Measurements from ENCODE around the gene MCTP1. TPM values are rescaled to one million over a fixed set of nuclear protein-coding genes. Genes with fewer than 3 reads are reported as not detected.
A peak's percentile ranks its signal among the peaks of the same experiment; 100 is the strongest.

The MCTP1 gene
- total and polyA plus RNA-seq, 2 of the 13 experiments (the other 11 are each of a cell fraction or from before 2014, with no cell fraction given): 0.15 to 0.48 TPM

DNA sequence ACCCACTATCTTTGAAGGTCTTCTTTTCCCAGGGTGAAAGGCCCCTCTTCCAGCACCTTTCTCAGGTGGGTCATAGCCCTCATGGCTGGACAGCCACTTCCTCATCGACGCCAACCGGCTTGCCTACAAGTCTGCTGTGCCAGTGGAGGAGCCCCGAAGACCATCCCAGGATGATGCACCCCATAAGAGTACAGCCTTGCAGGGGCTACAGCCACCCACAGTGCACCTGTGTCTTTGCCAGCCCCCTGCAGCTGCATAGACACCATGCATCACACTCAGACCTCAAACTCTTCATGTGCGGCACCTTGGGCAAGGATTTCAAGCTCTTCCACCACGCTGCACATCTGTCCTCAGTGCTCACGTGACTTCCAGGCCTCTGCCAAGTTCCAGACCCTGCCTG, 493.1 kb downstream of the MCTP1 start:
- CTCF ChIA-PET (ENCODE audit: low intra/inter-chr PET ratio, low total read pairs): no interaction called here
- no peak for TF ChIP-seq TAF15 (IDR thresholded peaks at IDR 0.05; ENCODE audit: low read depth, low read length, poor library complexity, severe bottlenecking)
- WGBS (ENCODE audit: low lambda C conversion rate): 62% methylated on average over 7 of the region's 7 CpGs

DNA sequence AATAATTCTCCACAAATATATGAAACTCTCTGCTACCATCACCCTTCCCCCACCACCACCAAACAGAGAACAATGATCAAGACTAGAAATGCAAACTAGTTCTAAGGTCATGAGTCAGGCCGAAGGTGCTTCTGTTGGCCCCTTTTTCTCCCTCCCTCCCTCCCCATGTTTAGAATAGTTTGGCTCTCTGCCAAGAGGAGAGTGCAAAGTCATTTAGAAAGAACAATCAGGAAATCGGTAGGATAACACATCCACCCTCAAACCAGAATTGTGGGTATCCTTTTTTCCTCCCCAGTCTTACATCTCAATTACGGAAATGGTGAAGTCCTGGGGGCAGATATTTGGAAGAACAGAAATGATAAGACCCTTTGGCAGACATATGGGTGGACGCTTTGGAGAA, 496.4 kb downstream of the MCTP1 start:
- ATAC-seq: no peak
- H3K9me3 ChIP-seq (ENCODE audit: low read length): no peaks in the 10 kb centered on the region
- no peak overlapping the region for H2AFZ ChIP-seq (ENCODE audit: low read length)
- in situ Hi-C loops (cut with HindIII; ENCODE audit: extremely low pct_ligation_motif_present, low pct_unique_long_range_greater_than_20kb) (no loop called here), intact Hi-C loops (cut with micrococcal nuclease; ENCODE audit: unreplicated experiment) (no loop called here)
- no peak overlapping the region for H3K27ac ChIP-seq (ENCODE audit: extremely low read length, insufficient read depth, low read length)
- WGBS (ENCODE audit: low lambda C conversion rate): 38% methylated on average over 4 of the region's 4 CpGs
- CTCF ChIA-PET (ENCODE audit: low intra/inter-chr PET ratio, low total read pairs): no interaction called here
- no peaks in the 10 kb centered on the region for H3K27me3 ChIP-seq (ENCODE audit: control insufficient read depth in 1 of 2, insufficient read depth in 2 of 2, low read length in 2 of 2)
- no peaks in the 10 kb centered on the region for H3K79me2 ChIP-seq (ENCODE audit: insufficient read depth, low read length)
- peak; percentile 8 for DNase-seq (ENCODE audit: low spot score)
- H3K4me3 ChIP-seq (replicated peaks in 1 of 3; ENCODE audit: insufficient read depth in 1 of 3, low read depth in 2 of 3, low read length in 3 of 3): no peak overlapping the region
- POLR2A ChIA-PET: no interaction called here
- H4K20me1 ChIP-seq (ENCODE audit: insufficient read depth, low read length): no peaks in the 10 kb centered on the region
- peaks cover 9% of the 10 kb centered on the region for H3K4me1 ChIP-seq (ENCODE audit: insufficient read depth, low read length)
- TF ChIP-seq LCORL (IDR thresholded peaks at IDR 0.05) (0 out of 2 replicates have a peak, but pooled peaks have one; percentile 30), LCORL (CRISPR knock-in tag; IDR thresholded peaks at IDR 0.05) (no peak), ZSCAN30 (CRISPR knock-in tag; IDR thresholded peaks at IDR 0.05) (no peak)
- H3K4me2 ChIP-seq (ENCODE audit: low read depth, low read length): no peak overlapping the region
- H3K36me3 ChIP-seq (replicated peaks in 1 of 2; ENCODE audit: control insufficient read depth in 1 of 2, insufficient read depth in 2 of 2, low read length in 2 of 2): no peaks in the 10 kb centered on the region
- FAIRE-seq: no peak
- no peak overlapping the region for H3K9ac ChIP-seq (ENCODE audit: insufficient read depth, low read depth, low read length)
- BruUV-seq (replicated peaks): no TSS peak

More for the DNA sequence above, 493.1 kb downstream of the MCTP1 start:
- Histone ChIP-seq H3K9me3 (ENCODE audit: low read length) (no peaks in the 10 kb centered on the region), H2AFZ (ENCODE audit: low read length) (no peak overlapping the region), H3K27me3 (ENCODE audit: control insufficient read depth in 1 of 2, insufficient read depth in 2 of 2, low read length in 2 of 2) (no peaks in the 10 kb centered on the region), H3K79me2 (ENCODE audit: insufficient read depth, low read length) (no peaks in the 10 kb centered on the region), H3K27ac (ENCODE audit: extremely low read length, insufficient read depth, low read length) (no peak overlapping the region), H3K4me2 (ENCODE audit: low read depth, low read length) (no peak overlapping the region), H3K4me3 (replicated peaks in 1 of 3; ENCODE audit: insufficient read depth in 1 of 3, low read depth in 2 of 3, low read length in 3 of 3) (no peak overlapping the region), H3K4me1 (ENCODE audit: insufficient read depth, low read length) (peaks cover 9% of the 10 kb centered on the region), H3K9ac (ENCODE audit: insufficient read depth, low read depth, low read length) (no peak overlapping the region), H3K36me3 (replicated peaks in 1 of 2; ENCODE audit: control insufficient read depth in 1 of 2, insufficient read depth in 2 of 2, low read length in 2 of 2) (no peaks in the 10 kb centered on the region), H4K20me1 (ENCODE audit: insufficient read depth, low read length) (no peaks in the 10 kb centered on the region)
- in situ Hi-C loops (cut with HindIII; ENCODE audit: extremely low pct_ligation_motif_present, low pct_unique_long_range_greater_than_20kb) (no loop called here), intact Hi-C loops (cut with micrococcal nuclease; ENCODE audit: unreplicated experiment) (no loop called here)
- DNase-seq (ENCODE audit: low spot score) (no peak), ATAC-seq (no peak), FAIRE-seq (no peak)
- POLR2A ChIA-PET: no interaction called here
- no TSS peak for BruUV-seq (replicated peaks)
